Stimulated activated CD4-positive, alpha-beta T cell treated with anti-CD3 and anti-CD28 coated beads, Interleukin-1b, Interleukin-23, amount 100 ng/mL, for 24 hours (primary cell): ENCODE results near the gene TP53I13.

ENCODE experiments used
- DNase-seq, 4 experiments: peaks; one replicate each; pipeline ENCODE4 v3.0.0-alpha.2; 2020; ENCODE audit warnings: low read depth in 4 of 4, low spot score in 1 of 4

The TP53I13 gene

DNA sequence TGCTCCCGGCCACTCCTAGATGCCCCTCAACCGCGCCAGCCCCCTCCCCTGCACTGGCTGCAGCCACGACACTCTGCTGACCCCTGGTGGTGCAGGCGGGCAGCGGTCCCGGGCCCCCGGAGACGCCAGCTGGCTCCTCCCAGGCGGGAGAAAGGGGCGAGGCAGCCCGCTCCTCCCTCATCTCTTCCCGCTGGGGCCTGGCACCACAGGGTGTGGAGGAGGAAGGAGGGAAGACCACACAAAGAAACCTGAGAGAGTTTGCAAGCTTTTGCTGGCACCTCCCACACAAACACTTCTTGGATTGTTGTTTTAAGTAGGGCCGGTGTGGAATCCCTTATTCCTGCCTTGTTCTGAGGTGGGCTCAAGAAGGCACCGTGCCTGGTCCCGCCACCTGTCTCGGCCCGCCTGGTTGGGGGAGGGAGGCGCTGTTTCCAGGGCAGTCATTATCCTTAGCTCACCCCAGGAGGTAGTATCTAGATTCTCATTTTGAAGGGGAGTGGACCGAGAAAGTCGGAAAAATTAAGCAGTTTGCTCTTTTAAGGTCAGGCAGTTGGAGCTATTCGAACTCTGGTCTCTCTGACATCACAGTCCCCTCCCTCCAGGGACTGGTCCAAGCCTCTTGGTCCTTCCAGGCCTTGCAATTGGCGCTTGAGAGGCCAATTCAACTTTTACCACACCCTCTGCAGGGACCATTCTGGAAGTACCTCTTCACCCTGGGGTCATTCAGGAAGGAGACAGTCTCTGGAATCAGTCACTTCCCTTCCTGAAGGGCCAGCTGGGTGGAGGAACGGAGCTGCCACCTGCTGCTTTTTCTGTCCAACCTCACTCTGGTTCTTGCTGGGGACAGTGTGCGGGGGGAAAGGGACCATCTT, 23.5 kb downstream of the TP53I13 start:
- DNase-seq = peak in 3 of 4 experiments; percentile 69 to 79 (median 72)

DNA sequence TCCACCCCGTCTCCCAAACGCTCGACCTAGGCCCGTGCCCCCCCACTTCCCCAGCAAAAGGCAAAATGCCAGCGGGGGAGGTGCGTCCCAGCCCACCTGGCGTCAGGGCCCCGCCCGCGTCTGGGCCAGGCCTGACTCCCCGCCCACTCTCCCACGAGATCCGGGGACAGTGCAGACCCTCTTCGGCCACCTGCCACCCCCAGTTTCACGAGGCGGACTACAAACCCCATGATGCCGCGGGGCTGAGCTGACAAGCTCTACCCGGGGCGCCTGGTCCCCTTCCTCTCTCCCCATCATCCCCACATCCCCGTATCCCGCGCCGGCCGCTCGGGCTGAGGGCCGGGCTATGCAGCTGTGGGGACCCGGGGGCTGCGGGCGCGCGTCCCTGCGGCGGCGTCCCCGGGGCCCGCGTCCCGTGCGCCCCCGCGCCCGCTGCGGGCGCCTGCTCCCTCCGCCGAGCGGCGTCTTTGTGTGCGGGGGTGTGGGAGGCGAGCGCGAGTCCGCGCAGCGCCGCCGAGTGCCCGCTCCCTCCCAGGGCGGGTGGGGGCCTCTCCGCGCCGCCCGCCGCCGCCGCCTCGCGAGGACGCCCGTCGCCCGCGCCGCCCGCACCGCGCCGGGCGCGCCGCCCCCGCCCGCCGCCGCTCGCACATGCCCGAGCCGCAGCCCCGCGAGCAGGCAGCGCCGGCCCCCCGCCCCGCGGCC, 24.5 kb downstream of the TP53I13 start, which contains the start of gene ANKRD13B:
ANKRD13B (plus strand) TSS at position 283 of the 702 bp plus-strand sequence. CDS start 490 bp downstream, outside the sequence.
- DNase-seq = no peak

DNA sequence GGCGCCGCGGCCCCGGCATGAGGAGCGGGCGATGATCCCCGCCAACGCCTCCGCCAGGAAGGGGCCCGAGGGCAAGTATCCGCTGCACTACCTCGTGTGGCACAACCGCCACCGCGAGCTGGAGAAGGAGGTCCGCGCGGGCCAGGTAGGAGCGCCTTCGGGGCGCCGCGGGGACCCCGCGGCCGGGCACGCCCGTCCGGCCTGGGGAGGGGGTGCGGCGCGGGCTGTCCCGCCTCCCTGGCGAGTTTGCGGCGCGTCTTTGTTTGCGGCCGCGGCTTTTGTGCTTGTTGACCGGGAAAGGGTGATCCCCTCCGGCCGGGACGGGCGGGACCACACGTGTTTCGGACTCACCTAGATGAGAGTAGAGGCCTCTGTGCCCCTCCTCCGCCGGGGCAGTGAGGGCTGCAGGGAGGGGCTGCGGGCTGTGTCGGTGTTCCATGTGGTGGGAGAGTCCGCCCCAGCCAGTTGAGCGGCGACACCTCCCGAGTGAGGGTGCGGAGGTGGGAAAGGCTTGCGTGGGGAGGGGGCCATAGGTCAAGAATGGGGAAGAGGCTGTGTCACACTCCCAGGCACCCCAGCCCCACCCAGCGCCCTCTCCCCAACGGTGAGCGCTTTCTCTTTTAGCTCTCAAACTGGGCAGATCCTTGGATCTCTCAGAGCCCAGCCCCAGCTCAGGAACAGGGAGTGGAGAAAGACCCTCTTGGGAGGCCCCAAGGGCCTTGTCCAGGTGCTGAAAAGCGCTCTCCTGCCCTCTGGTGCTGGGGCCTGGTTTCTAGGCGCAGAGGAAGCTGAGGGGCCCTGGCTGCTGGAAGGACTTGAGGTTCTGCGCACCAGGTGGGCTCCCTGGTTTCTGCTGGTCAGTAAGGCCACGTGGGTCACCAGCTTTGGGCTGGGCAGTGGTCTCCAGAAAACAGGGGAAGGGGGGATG, 25.4 kb downstream of the TP53I13 start:
- DNase-seq = no peak

DNA sequence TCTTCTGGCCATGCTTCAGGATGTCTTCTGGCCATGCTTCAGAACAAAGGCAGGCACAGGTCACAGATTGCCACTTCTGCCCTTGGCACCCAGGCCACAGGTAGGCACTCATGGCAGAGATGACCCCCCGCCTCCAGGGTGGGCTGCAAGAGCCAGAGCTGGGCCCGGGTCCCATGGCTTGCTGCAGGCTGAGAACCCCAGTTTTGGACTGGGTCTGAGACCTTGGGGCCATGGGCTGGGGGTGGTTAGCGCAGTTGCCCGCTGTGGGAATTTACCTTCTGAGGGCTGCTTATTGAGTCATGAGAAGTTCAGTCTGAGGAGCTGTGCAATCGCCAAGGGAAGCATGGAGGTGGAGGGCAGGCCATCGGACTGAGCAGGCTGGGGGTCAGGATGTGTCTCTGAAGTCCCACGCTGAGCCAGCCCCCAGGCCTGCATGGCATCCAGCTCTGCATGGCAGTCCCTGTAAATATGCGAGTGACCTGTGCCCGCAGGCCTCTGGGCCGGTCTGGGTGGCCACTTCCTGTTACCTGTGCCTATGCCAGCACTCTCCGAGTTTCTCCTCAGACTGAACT, 26.1 kb downstream of the TP53I13 start:
- no peak for DNase-seq

DNA sequence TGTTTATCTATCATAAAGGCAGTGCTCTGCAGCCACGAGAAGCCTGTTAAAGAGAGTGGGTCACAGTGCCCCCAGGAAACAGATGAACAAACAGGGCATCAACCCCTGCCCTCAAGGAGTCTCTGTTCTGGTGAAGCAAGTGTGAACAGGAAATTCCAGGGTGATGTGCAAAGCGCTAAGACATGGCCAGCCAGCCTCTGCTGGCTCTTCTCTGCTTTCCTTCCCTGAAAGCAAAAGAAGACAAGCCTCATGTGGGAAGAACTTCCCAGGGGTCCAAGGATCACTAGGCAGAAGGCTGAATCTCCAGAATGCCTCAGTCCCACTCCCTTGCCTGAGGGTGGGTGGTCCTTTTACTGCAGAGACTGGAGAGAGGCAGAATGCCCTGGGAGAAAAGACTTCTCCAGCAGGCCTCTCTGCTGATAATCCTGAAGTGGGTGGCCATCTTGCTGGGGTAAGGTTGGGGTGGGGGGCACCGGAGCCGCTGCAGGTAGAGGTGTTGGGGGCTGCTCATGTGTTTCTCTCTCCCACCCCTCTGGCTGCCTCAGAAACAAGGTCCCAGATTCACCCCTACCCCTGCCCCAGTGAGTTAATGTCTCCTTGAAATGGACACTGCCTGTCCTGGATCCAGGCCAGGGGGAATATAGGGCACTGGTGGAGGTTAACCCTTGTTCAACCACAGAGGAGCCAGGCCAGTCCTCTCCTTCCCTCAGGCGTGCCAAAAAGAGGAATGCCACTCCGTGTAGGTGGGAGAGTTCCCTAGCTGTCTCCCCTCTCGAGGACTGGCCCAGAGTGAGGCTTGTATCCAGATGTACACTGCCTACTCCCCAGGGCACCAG, 26.8 kb downstream of the TP53I13 start:
- no peak for DNase-seq

DNA sequence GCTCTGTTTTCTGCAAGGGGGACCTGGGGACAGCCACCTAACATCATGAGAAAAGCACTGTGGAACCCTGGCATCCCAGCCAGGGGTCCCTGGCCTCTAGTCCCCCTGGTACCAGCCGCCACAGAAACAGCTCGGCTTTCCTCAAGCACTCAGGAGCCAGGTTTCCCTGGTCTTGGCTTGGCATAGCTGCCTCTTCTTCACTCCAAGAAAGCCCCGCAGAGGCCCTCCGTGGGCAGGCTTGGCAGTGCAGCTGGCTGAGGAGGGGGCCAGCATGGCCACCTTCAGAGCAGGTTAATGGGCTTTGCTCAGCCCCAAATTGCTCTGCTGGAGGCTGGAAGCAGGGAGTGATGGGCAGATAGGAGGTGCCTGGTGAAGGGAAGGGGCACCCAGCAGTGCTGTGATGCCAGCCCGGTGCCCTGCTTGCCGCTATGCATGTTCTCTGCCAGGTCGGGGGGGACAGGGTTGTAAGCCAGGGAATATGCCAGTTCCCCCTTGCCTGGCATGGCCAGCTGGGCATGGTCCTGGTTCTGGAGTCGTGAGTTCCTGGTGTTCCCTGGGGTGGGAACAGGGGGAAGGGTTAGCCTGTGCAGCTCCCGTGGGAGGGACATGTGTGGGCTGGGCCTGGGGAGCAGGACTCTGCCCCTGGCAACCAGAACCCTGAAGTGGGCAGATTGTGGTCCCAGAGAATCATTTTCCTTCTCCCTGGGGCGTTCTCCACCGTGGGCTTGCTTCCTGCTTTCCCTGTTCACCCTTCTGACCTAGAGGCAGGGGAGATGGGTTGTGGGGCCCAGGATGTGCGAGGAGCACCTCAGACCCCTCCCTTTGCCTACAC, 27.7 kb downstream of the TP53I13 start:
- no peak for DNase-seq

DNA sequence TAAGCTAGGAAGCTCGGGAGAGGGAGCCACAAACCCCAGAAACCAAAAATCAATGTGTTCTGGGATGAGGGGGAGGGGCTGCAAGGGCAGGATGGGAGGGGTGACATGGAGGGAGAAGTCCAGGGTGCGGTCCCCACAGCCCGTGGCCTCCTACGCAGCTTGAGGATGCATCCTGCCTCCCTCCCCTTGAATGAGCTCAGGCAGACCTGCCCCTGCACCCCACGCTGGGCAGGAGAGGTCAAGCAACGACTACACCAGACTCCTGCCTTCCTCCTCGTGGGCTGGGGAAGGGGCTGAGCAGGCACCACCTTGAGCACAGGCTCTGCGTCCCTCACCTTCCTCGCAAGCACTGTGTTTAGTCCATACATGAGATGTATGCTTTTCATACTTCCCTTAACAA, 28.3 kb downstream of the TP53I13 start:
- DNase-seq = no peak

DNA sequence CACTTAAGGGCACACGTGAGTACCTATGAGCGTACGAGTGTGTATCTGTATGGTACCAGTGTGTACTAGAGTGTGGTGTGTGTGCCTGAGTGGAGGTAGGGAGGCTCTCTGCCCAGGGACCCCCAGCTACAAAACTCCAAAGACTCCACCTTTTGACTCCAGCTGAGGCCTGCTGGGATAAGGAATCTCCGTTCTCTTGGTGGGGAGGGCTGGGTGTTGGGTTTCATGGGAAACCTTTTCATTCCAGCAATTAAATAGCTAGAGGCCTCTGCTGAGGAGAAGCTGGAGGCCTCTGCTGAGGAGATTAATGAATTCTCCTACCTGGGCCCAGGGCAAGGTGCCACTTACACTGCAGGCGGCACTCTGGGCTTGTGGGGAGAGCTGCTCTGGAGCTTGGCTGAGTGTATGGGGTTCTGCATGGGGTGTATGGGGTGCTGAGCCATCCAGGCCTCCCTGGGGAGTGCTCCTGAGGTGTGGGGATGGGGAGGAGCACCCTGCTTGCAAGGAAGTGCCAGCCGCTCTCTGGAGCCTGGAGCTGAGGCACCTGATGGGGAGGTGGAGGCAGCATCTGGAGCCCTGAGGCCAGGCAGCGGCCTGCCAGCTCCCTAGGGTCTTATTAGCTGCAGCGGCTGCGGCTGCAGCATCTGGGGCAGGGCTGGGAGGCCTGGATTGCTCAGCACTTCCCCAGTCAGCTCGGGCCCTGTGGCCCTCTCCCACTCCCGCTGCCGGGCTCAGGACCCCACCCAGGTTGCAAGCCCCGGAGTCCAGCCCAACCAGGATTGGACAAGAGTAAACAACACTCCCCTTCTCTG, 29.1 kb downstream of the TP53I13 start:
- no peak for DNase-seq

DNA sequence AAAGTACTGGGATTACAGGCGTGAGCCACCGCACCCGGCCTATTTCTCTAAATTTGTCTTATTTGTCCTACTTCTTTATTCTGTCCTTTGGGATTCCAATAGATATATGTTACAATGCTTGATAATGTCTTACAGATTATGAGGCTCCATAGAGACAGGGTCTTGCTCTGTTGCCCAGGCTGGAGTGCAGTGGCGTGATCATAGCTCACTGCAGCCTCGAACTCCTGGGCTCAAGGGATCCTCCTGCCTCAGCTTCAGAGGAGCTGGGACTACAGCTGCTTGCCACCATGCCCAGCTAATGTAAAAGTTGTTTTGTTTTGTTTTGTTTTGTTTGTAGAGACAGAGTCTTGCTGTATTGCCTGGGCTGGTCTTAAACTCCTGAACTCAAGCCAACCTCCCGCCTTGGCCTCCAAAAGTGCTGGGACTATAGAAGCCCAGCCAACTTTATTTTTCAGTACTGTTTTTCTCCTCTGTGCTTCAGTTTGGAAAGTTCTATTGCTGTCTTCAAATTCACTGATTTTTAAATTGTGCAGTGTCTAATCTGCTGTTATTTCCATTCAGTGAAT, 34.7 kb downstream of the TP53I13 start:
- no peak for DNase-seq

DNA sequence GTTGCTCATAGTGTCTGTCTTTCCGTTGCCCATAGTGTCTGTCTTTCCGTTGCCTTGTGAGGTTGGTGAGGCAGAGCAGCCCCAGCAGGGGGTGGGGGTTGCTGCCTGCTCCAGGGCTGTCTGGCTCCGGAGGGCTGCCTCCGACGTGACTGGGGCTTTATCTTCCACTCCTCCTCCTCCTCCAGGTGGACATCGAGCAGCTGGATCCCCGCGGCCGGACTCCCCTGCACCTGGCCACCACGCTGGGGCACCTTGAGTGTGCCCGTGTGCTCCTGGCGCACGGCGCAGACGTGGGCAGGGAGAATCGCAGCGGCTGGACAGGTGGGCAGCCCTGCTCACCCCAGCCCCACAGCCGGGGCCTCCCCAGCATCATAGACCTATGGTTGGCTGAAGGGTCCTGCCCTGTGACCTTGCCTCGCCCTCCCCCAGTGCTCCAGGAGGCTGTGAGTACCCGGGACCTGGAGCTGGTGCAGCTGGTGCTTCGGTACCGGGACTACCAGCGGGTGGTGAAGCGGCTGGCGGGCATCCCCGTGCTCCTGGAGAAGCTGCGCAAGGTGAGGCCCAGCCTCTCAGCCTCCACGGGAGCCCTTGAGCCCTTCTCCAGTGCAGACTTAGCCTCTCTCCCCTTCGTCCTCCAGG, 39.2 kb downstream of the TP53I13 start:
- DNase-seq = no peak

DNA sequence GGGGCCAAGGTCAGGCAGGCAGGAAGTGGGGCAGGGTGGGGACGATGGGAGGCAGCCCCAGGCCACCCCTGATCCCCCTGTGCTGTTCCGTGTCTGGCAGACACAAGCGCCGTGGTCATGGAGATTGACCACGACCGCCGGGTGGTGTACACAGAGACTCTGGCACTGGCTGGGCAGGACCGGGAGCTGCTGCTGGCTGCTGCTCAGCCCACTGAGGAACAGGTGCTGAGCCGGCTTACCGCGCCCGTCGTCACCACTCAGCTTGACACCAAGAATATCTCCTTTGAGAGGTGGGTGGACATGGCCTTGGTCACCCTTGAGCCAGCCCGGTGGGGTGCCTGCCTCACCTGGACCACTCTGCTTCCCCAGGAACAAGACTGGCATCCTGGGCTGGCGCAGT, 40.5 kb downstream of the TP53I13 start:
- DNase-seq = no peak

DNA sequence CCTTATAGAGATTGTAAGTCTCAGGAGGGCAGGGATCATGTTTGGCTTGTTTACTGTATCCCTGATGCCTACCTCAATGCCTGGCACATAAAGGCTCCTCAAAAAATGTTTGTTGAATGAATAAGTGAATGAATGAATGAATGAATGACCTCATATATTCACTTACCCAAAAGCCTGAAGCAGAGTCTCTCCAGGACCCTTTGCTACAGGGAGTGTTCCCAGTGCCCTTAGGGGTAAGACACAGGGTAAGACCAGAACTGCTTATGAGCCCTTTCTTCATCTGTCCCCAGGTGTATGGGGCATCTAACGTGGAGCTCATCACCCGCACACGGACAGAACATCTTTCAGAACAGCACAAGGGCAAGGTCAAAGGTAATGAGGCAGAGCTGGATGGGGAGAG, 41.9 kb downstream of the TP53I13 start:
- no peak for DNase-seq

DNA sequence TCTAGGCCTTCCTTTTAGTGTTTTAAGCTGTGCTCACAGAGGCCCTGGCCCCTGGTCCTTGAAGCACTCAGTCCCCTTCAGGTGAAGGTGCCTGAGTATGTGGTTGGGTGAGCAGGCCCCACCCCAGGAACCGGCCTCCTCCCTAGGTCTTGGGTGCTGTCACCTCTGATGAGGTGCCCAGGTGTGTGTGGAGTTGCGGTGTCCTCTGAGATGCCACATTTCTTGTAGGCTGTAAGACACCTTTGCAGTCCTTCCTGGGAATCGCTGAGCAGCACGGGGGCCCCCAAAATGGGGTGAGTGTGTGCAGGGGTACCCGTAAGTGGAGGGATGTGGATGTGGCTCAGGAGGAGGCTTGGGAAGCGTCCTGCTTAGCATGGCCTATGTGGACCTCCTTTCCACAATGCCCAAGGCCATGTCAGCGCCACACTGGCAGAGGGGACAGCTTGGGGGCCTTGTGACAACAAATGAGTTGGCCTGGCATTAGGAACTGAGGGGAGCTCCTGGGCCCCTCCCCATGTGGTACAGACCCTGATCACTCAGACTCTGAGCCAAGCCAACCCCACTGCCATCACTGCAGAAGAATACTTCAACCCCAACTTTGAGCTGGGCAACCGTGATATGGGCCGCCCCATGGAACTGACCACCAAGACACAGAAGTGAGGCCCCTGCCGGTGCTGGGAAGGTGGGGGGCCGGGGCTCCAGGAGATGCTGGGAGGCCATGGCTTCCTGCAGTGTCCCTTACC, 43.0 kb downstream of the TP53I13 start:
- DNase-seq = no peak

DNA sequence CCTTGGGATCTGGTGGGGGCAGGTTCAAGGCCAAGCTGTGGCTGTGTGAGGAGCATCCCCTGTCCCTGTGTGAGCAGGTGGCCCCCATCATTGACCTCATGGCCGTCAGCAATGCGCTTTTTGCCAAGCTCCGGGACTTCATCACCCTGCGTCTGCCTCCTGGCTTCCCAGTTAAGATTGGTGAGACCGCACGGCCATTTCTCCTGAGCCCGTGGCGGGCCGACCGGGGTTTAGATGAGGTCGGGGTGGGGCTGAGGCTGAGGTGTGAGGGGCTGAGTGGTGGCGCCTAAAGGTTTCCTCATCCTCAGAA, 43.5 kb downstream of the TP53I13 start:
- no peak for DNase-seq

DNA sequence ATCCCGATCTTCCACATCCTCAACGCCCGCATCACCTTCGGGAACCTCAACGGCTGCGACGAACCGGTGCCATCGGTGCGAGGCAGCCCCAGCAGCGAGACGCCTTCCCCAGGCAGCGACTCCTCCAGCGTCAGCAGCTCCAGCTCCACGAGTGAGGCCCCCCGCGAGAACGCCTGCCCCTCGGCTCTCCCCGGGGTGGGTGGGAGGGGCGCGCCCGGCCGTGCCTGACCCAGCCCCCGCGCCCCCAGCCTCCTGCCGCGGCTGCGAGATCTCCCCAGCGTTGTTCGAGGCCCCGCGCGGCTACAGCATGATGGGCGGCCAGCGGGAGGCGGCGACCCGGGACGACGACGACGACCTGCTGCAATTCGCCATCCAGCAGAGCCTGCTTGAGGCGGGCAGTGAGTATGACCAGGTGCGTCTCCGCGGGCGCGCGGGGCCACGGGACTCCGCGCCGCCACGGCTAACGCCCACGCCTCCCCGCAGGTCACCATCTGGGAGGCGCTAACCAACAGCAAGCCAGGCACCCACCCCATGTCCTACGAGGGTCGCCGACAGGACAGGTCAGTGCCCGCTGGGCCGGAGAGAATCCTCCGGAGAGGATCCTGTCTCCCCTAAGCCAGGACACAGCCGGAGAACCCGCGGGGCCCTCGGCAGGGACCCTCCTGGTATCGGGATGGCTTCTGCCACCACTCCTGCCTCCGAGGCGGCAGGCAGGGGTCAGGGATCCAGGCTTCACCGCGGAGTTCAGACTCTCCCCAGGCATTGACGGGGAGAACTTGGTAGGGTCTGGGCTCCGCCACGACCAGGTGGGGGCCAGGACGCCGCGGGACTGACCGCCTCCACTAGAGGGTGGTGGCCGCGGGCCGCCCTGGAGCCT, 44.1 kb downstream of the TP53I13 start:
- no peak for DNase-seq

DNA sequence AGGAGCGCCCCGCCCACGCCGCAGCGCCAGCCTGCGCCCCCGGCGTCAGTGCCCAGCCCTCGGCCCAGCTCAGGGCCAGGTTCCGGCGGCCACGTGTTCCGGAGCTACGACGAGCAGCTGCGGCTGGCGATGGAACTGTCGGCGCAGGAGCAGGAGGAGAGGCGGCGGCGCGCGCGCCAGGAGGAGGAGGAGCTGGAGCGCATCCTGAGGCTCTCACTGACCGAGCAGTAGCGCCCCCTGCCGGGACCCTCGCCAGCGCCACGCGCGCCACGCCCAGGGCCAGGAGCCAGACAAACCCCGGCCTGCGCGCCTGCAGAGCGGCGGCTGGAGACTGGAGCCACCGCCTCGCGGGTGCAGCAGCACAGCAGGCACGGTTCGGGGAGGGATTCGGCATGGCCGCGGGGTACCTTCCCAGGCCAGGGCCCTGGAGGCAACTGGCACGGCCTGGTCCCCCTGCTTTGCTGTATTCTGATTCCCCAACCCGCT, 44.9 kb downstream of the TP53I13 start:
- DNase-seq = peak; percentile 94 to 96 (median 95)
